Activated CD8-positive, alpha-beta memory T cell treated with anti-CD3 and anti-CD28 coated beads for 36 hours (primary cell): ENCODE measurements around the gene NR1D2. TPM values are rescaled to one million over a fixed set of nuclear protein-coding genes. Genes with fewer than 3 reads are reported as not detected.
"Not testable (repeated sequence)": the region's sequence is repeated elsewhere in the genome, so short reads cannot be mapped to it uniquely, and the experiment has no call there.

ENCODE experiments used
- CTCF ChIA-PET: fragments of 350-600 bp; sonication (Branson Sonifier 250); formaldehyde crosslinking; loops from one replicate; lab custom pipeline; 2021; ENCODE audit warnings: antibody characterized with exemption; lab: Charles Lee
- POLR2A ChIA-PET: fragments of 350-600 bp; sonication (Branson Sonifier 250); formaldehyde crosslinking; loops from one replicate; lab custom pipeline; 2021; ENCODE audit warnings: antibody characterized with exemption; lab: Charles Lee
- total RNA-seq, 2 experiments: library from RNA; stranded (reverse); gene quantifications; one replicate each; pipeline ENCODE4 v1.2.3, GENCODE V29; 2021

The NR1D2 gene
- 1 to 10 TPM; 4.1 to 4.2 TPM for total RNA-seq

- CTCF ChIA-PET = no interaction called here
Measured at GRCh38 chr3:23944861-23945662, at the start of gene NR1D2. Gene NR1D2, plus strand, starts transcription at chr3:23945286. Its CDS starts 293 bp downstream, at chr3:23945579.

GRCh38 chr3:23900744-23901143, 44.3 kb upstream of the NR1D2 start:
- CTCF ChIA-PET = no interaction called here
- POLR2A ChIA-PET = interaction anchor here (0.6 kb wide), 1 partner anchor 365 kb away, joined by 8 read pairs; no protein-coding TSS in a partner anchor

More at GRCh38 chr3:23944861-23945662, at the start of gene NR1D2:
- POLR2A ChIA-PET = interaction anchor here (1.7 kb wide), 1 partner anchor 28 kb away, joined by 10 read pairs; the partner anchor contains the start of genes NKIRAS1 and RPL15

GRCh38 chr3:23904545-23904944, 40.5 kb upstream of the NR1D2 start:
- POLR2A ChIA-PET = interaction anchor here (0.6 kb wide), 1 partner anchor 11 kb away, joined by 7 read pairs; no protein-coding TSS in a partner anchor
- CTCF ChIA-PET = no interaction called here

GRCh38 chr3:23909341-23909740, 35.7 kb upstream of the NR1D2 start:
- CTCF ChIA-PET = no interaction called here
- POLR2A ChIA-PET = no interaction called here

GRCh38 chr3:23911397-23911796, 33.7 kb upstream of the NR1D2 start:
- POLR2A ChIA-PET = no interaction called here

GRCh38 chr3:23912335-23912734, 32.8 kb upstream of the NR1D2 start:
- CTCF ChIA-PET, POLR2A ChIA-PET: not testable (repeated sequence)

More at GRCh38 chr3:23911397-23911796, 33.7 kb upstream of the NR1D2 start:
- CTCF ChIA-PET = no interaction called here

- ChIA-PET CTCF (no interaction called here), POLR2A (no interaction called here)
Measured at GRCh38 chr3:23913182-23913581, 31.9 kb upstream of the NR1D2 start.

GRCh38 chr3:23913873-23914743, 31.0 kb upstream of the NR1D2 start:
- ChIA-PET POLR2A (interaction anchor here (0.7 kb wide), 1 partner anchor 284 kb away, joined by 4 read pairs; no protein-coding TSS in a partner anchor), CTCF (interaction anchor here (0.7 kb wide), 1 partner anchor 45 kb away, joined by 3 read pairs; no protein-coding TSS in a partner anchor)

- CTCF ChIA-PET = no interaction called here
- POLR2A ChIA-PET = interaction anchor here (0.7 to 2.2 kb wide), 2 partner anchors 31 to 50 kb away, joined by 3 to 14 read pairs; no protein-coding TSS in a partner anchor
Measured at GRCh38 chr3:23915537-23916108, 29.5 kb upstream of the NR1D2 start.

- POLR2A ChIA-PET = interaction anchor here (0.5 to 2.9 kb wide), 16 partner anchors 8 to 155 kb away, joined by 3 to 19 read pairs (median 3); no protein-coding TSS in a partner anchor
- CTCF ChIA-PET = interaction anchor here (1.0 to 2.1 kb wide), 2 partner anchors 24 to 28 kb away, joined by 3 to 5 read pairs; no protein-coding TSS in a partner anchor
Measured at GRCh38 chr3:23916152-23916885, 28.8 kb upstream of the NR1D2 start.

- ChIA-PET CTCF (interaction anchor here (1.0 to 2.1 kb wide), 2 partner anchors 25 to 28 kb away, joined by 3 to 5 read pairs; no protein-coding TSS in a partner anchor), POLR2A (interaction anchor here (0.5 to 2.9 kb wide), 17 partner anchors 8 to 156 kb away, joined by 3 to 19 read pairs (median 3); no protein-coding TSS in a partner anchor)
Measured at GRCh38 chr3:23916886-23917678, 28.0 kb upstream of the NR1D2 start, which contains the start of the genes NKIRAS1 and RPL15. Gene NKIRAS1, minus strand, starts transcription at chr3:23916990. Its CDS starts 6,086 bp downstream, at chr3:23910904. Gene RPL15, plus strand, starts transcription at chr3:23917132. Its CDS starts 728 bp downstream, at chr3:23917860.

- ChIA-PET POLR2A (interaction anchor here (0.9 to 2.9 kb wide), 7 partner anchors 9 to 109 kb away, joined by 3 to 19 read pairs (median 10); no protein-coding TSS in a partner anchor), CTCF (interaction anchor here (2.1 kb wide), 1 partner anchor 29 kb away, joined by 5 read pairs; no protein-coding TSS in a partner anchor)
Measured at GRCh38 chr3:23917679-23918303, 27.3 kb upstream of the NR1D2 start.

- ChIA-PET POLR2A (interaction anchor here (0.9 to 2.9 kb wide), 4 partner anchors 8 to 109 kb away, joined by 3 to 19 read pairs (median 4); no protein-coding TSS in a partner anchor), CTCF (interaction anchor here (2.1 kb wide), 1 partner anchor 30 kb away, joined by 5 read pairs; no protein-coding TSS in a partner anchor)
Measured at GRCh38 chr3:23918331-23918730, 26.8 kb upstream of the NR1D2 start.

GRCh38 chr3:23919628-23920027, 25.5 kb upstream of the NR1D2 start:
- CTCF ChIA-PET = no interaction called here
- POLR2A ChIA-PET = interaction anchor here (1.1 kb wide), 1 partner anchor 30 kb away, joined by 4 read pairs; no protein-coding TSS in a partner anchor

GRCh38 chr3:23920151-23920655, 24.9 kb upstream of the NR1D2 start:
- ChIA-PET CTCF (no interaction called here), POLR2A (no interaction called here)

GRCh38 chr3:23921052-23921511, 24.0 kb upstream of the NR1D2 start:
- POLR2A ChIA-PET = interaction anchor here (0.7 kb wide), 1 partner anchor 33 kb away, joined by 3 read pairs; no protein-coding TSS in a partner anchor
- CTCF ChIA-PET = no interaction called here
